ENCODE results near the gene DEUP1.

DNA sequence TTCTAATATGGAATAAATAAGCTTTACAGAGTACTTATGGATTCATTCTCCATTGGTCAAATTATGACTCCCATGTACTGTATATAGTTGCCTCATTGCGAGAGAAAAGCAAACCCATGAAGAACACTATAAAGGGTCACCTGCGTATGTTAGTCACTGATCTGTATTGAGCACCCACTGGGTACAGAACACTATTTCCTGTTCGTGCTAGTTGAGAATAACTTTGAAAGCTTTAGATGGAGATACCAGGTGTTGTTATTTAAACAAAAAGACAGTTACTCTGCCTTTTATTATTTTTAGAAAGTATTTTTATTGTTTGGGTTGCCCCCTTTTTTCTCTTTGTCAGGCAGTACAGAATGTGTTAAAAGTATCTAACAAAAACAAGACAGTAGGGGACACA lies 79.9 kb downstream of the DEUP1 start:
- TF ChIP-seq, protein P1, sequence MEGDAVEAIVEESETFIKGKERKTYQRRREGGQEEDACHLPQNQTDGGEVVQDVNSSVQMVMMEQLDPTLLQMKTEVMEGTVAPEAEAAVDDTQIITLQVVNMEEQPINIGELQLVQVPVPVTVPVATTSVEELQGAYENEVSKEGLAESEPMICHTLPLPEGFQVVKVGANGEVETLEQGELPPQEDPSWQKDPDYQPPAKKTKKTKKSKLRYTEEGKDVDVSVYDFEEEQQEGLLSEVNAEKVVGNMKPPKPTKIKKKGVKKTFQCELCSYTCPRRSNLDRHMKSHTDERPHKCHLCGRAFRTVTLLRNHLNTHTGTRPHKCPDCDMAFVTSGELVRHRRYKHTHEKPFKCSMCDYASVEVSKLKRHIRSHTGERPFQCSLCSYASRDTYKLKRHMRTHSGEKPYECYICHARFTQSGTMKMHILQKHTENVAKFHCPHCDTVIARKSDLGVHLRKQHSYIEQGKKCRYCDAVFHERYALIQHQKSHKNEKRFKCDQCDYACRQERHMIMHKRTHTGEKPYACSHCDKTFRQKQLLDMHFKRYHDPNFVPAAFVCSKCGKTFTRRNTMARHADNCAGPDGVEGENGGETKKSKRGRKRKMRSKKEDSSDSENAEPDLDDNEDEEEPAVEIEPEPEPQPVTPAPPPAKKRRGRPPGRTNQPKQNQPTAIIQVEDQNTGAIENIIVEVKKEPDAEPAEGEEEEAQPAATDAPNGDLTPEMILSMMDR (IDR thresholded peaks at IDR 0.05) = no peak
- TF ChIP-seq EP300 (IDR thresholded peaks at IDR 0.05) (no peak), POLR2AphosphoS5 (IDR thresholded peaks at IDR 0.05) (no peak), POLR2A (IDR thresholded peaks at IDR 0.05) (no peak)
